HUES64 (cell line): ENCODE results near the gene KLHDC8B.

ENCODE experiments used
- H3K27ac ChIP-seq: 2 replicates; pipeline ENCODE4 v1.7.0; 2013; ENCODE audit warnings: low read depth, low read length, inconsistent platforms
- H3K27me3 ChIP-seq: 2 replicates; pipeline ENCODE4 v1.6.1; 2013; ENCODE audit warnings: mild to moderate bottlenecking, low read length; ENCODE audit not compliant: insufficient read depth
- H3K36me3 ChIP-seq: 2 replicates; pipeline ENCODE4 v1.6.1; 2013; ENCODE audit warnings: mild to moderate bottlenecking, low read length; ENCODE audit not compliant: insufficient read depth
- H3K4me1 ChIP-seq: 2 replicates; pipeline ENCODE4 v1.6.1; 2013; ENCODE audit warnings: mild to moderate bottlenecking, low read length, moderate library complexity; ENCODE audit not compliant: insufficient read depth
- H3K4me3 ChIP-seq: 2 replicates; pipeline ENCODE4 v1.5.1; 2013; ENCODE audit warnings: mild to moderate bottlenecking, low read length, moderate library complexity
- H3K9ac ChIP-seq: 2 replicates; pipeline ENCODE4 v1.6.1; 2013; ENCODE audit warnings: mild to moderate bottlenecking, low read depth, low read length
- H3K9me3 ChIP-seq: 2 replicates; pipeline ENCODE4 v1.6.1; 2013; ENCODE audit warnings: low read depth, low read length; ENCODE audit not compliant: insufficient read depth
- WGBS: fragments of 150-250, 120-280 bp; methylation state at CpG from one replicate; pipeline ENCODE4 v1.1.7; 2013; ENCODE audit warnings: missing lambda C conversion rate; 5-methylcytosine and 5-hydroxymethylcytosine counted together

The KLHDC8B gene

GRCh38 chr3:49158792-49159191 lies 12.6 kb upstream of the KLHDC8B start:
- Histone ChIP-seq H3K4me3 (no peak overlapping the region), H3K4me1 (no peaks in the 10 kb centered on the region), H3K36me3 (peaks cover 18% of the 10 kb centered on the region), H3K27ac (no peak overlapping the region), H3K9me3 (no peaks in the 10 kb centered on the region), H3K27me3 (no peaks in the 10 kb centered on the region), H3K9ac (no peak overlapping the region)
- WGBS = 83% methylated on average over 2 of the region's 2 CpGs

GRCh38 chr3:49161197-49161596 lies 10.2 kb upstream of the KLHDC8B start:
- no peaks in the 10 kb centered on the region for H3K9me3 ChIP-seq
- peaks cover 28% of the 10 kb centered on the region for H3K36me3 ChIP-seq
- H3K27ac ChIP-seq = no peak overlapping the region
- H3K9ac ChIP-seq = no peak overlapping the region
- no peak overlapping the region for H3K4me3 ChIP-seq
- H3K27me3 ChIP-seq = no peaks in the 10 kb centered on the region
- H3K4me1 ChIP-seq = peaks cover 7% of the 10 kb centered on the region
- 95% methylated on average over 2 of the region's 2 CpGs for WGBS

GRCh38 chr3:49161808-49162530 lies 9.4 kb upstream of the KLHDC8B start:
- no peak overlapping the region for H3K4me3 ChIP-seq
- peaks cover 7% of the 10 kb centered on the region for H3K4me1 ChIP-seq
- H3K9me3 ChIP-seq = 0 out of 2 replicates have a peak, but pooled peaks cover 3% of the 10 kb centered on the region
- H3K27me3 ChIP-seq = no peaks in the 10 kb centered on the region
- H3K9ac ChIP-seq = no peak overlapping the region
- 93% methylated on average over 3 of the region's 3 CpGs for WGBS
- no peak overlapping the region for H3K27ac ChIP-seq
- H3K36me3 ChIP-seq = peaks cover 28% of the 10 kb centered on the region

- Histone ChIP-seq H3K27ac (no peak overlapping the region), H3K4me1 (peaks cover 7% of the 10 kb centered on the region), H3K4me3 (no peak overlapping the region), H3K9ac (no peak overlapping the region), H3K27me3 (peaks cover 7% of the 10 kb centered on the region), H3K36me3 (peaks cover 28% of the 10 kb centered on the region), H3K9me3 (0 out of 2 replicates have a peak, but pooled peaks cover 3% of the 10 kb centered on the region)
- 96% methylated on average over 21 of the region's 21 CpGs for WGBS
Measured at GRCh38 chr3:49162751-49163419, 8.5 kb upstream of the KLHDC8B start.

- H3K4me3 ChIP-seq = no peak overlapping the region
- no peak overlapping the region for H3K27ac ChIP-seq
- 0 out of 2 replicates have a peak, but pooled peaks cover 3% of the 10 kb centered on the region for H3K9me3 ChIP-seq
- H3K9ac ChIP-seq = no peak overlapping the region
- H3K4me1 ChIP-seq = peaks cover 7% of the 10 kb centered on the region
- WGBS = 96% methylated on average over 8 of the region's 8 CpGs
- peaks cover 11% of the 10 kb centered on the region for H3K27me3 ChIP-seq
- H3K36me3 ChIP-seq = peaks cover 28% of the 10 kb centered on the region
Measured at GRCh38 chr3:49163609-49164008, 7.8 kb upstream of the KLHDC8B start.

- Histone ChIP-seq H3K27me3 (peaks cover 11% of the 10 kb centered on the region), H3K4me3 (peak overlapping the region; percentile 99), H3K36me3 (peaks cover 28% of the 10 kb centered on the region), H3K9ac (peak overlapping the region; percentile 93), H3K9me3 (0 out of 2 replicates have a peak, but pooled peaks cover 3% of the 10 kb centered on the region), H3K27ac (peak overlapping the region; percentile 76), H3K4me1 (peaks cover 7% of the 10 kb centered on the region)
- 44% methylated on average over 5 of the region's 6 CpGs for WGBS
Measured at GRCh38 chr3:49164983-49165720, 6.2 kb upstream of the KLHDC8B start.

- Histone ChIP-seq H3K4me3 (peak within 1 kb of the TSS; percentile 99), H3K9me3 (0 out of 2 replicates have a peak, but pooled peaks cover 3% of the 10 kb centered on the region), H3K4me1 (peaks cover 7% of the 10 kb centered on the region), H3K27ac (peak within 1 kb of the TSS; percentile 76), H3K36me3 (peaks cover 28% of the 10 kb centered on the region), H3K9ac (peak within 1 kb of the TSS; percentile 93), H3K27me3 (peaks cover 11% of the 10 kb centered on the region)
- 3% methylated on average over 69 of the region's 69 CpGs for WGBS
Measured at GRCh38 chr3:49165771-49166751, 5.3 kb upstream of the KLHDC8B start, which contains the start of gene CCDC71. TSS of gene CCDC71 (minus strand) at chr3:49166331. CDS start at chr3:49164208, 2,123 bp downstream.

GRCh38 chr3:49166752-49167556 lies 4.4 kb upstream of the KLHDC8B start:
- peaks cover 25% of the 10 kb centered on the region for H3K36me3 ChIP-seq
- 0 out of 2 replicates have a peak overlapping the region, but pooled peaks have one; percentile 35 for H3K9ac ChIP-seq
- H3K9me3 ChIP-seq = 0 out of 2 replicates have a peak, but pooled peaks cover 3% of the 10 kb centered on the region
- peak overlapping the region; percentile 99 for H3K4me3 ChIP-seq
- H3K27ac ChIP-seq = no peak overlapping the region
- H3K4me1 ChIP-seq = peaks cover 10% of the 10 kb centered on the region
- H3K27me3 ChIP-seq = peaks cover 11% of the 10 kb centered on the region
- 87% methylated on average over 6 of the region's 6 CpGs for WGBS

- peaks cover 23% of the 10 kb centered on the region; the same call in 1 of the 2 replicates for H3K4me1 ChIP-seq
- WGBS = 26% methylated on average over 1 of the region's 1 CpG
Measured at GRCh38 chr3:49170744-49171118, 667 bp upstream of the KLHDC8B start.

More at GRCh38 chr3:49170744-49171118, 667 bp upstream of the KLHDC8B start:
- no peak overlapping the region for H3K9ac ChIP-seq
- H3K27ac ChIP-seq = no peak overlapping the region
- H3K4me3 ChIP-seq = peak overlapping the region; percentile 81
- peaks cover 11% of the 10 kb centered on the region for H3K27me3 ChIP-seq
- H3K36me3 ChIP-seq = no peaks in the 10 kb centered on the region
- 0 out of 2 replicates have a peak, but pooled peaks cover 3% of the 10 kb centered on the region for H3K9me3 ChIP-seq
